ENCODE results near the gene DOCK4. TPM values are rescaled to one million over a fixed set of nuclear protein-coding genes. Genes with fewer than 3 reads are reported as not detected.

DOCK4 gene
- polyA plus RNA-seq, 1 donor from 2014 or later = not detected

DNA sequence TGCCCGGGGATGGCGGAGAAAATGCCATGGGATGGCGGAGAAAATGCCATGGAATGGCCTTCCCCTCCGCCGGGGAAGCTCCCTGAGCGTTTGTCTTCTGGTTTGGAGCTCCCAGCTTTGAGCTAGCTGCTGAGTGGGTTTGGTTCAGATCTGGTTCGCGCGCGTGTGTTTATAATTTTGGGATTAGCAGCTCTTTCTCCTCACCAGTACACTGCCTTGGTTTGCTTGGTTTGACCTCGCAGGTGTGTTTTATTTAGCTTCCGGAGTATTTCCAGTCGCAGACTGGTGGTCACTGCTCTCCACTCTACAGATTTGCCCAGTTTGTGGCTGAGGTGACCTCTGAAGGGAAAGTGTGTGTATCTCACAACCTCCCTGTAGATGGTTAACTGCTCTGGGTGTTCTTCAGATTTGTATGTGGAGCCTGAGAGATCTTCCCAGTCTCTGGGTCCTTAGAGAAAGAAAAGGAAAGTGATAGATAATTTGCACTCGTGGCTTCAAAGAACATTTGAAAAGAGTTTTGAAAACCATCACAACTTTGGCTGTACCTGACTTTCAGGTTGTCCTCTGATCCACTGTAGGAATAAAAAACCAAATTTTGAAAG lies 893 bp upstream of the DOCK4 start:
- Mint-ChIP-seq H3K27me3 (peaks cover 19% of the 10 kb centered on the region), H3K4me3 (peak overlapping the region; percentile 88 to 97 (median 94)), H3K27ac (peak overlapping the region; percentile 69 to 92 (median 90)), H3K36me3 (no peaks in the 10 kb centered on the region), H3K9me3 (no peaks in the 10 kb centered on the region), H3K4me1 (peaks cover 21 to 33% (median 32%) of the 10 kb centered on the region in 3 donors)

- no peaks in the 10 kb centered on the region for H3K9me3 Mint-ChIP-seq
- peak overlapping the region in 2 of 3 donors; percentile 16 to 91 for H3K27ac Mint-ChIP-seq
- H3K4me1 Mint-ChIP-seq = peaks cover 21 to 27% (median 21%) of the 10 kb centered on the region in 3 donors
- no peaks in the 10 kb centered on the region for H3K36me3 Mint-ChIP-seq
- peak overlapping the region; percentile 88 to 97 (median 94) for H3K4me3 Mint-ChIP-seq
- H3K27me3 Mint-ChIP-seq = peaks cover 31% of the 10 kb centered on the region
Observed at GRCh38 chr7:112205343-112206237, 609 bp downstream of the DOCK4 start.

DNA sequence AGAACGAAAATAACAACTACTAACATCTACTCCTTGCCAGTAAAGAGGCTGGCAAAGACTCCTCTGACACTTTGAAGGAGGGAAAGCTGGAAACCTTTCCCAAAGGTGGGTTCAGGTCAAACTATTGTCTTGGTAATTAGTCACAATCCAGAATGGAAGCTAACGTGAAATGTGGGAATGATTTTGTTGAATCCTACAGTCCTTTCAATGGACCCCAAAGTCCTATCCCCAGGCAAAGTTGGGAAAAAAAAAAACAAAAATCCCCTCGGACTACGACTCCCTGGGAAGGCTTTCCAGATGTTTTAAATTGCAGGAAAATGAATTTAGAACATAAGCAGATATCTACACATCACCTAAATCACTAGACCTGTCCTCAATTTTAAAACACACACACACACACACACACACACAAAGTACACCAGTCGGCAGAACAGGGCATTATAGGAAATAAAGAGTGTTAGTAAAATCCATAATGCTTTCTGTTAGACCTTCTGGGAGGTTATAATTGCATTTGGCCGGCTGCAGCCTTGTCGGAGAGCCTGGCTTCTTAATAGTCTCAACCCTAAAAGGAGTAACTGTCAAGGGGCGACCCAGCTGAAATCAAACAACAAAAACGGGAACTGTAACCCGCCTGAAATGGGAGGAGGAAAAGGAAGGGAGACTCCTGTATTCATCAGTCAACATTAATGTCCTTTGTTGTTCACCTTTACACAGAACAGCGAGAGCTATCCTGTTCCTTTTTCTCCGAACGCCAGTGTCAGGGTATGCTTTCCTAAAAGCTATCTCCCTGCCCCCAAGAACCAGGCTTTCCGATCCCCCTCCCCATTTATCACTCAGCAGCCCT lies 1.5 kb downstream of the DOCK4 start:
- H3K27ac Mint-ChIP-seq = peak overlapping the region in 2 of 3 donors; percentile 87 to 91
- H3K27me3 Mint-ChIP-seq = peaks cover 31% of the 10 kb centered on the region

GRCh38 chr7:112203365-112203739 lies 2.8 kb downstream of the DOCK4 start:
- no peak overlapping the region for H3K27ac Mint-ChIP-seq
- H3K4me3 Mint-ChIP-seq = peak overlapping the region in 1 of 4 donors; percentile 92
- H3K9me3 Mint-ChIP-seq = no peaks in the 10 kb centered on the region
- no peaks in the 10 kb centered on the region for H3K36me3 Mint-ChIP-seq
- H3K4me1 Mint-ChIP-seq = peaks cover 21 to 25% (median 21%) of the 10 kb centered on the region in 3 donors
- H3K27me3 Mint-ChIP-seq = peaks cover 36% of the 10 kb centered on the region

More for the DNA sequence above, 1.5 kb downstream of the DOCK4 start:
- peaks cover 21 to 27% (median 21%) of the 10 kb centered on the region in 3 donors for H3K4me1 Mint-ChIP-seq
- no peaks in the 10 kb centered on the region for H3K36me3 Mint-ChIP-seq
- peak overlapping the region; percentile 88 to 97 (median 94) for H3K4me3 Mint-ChIP-seq
- H3K9me3 Mint-ChIP-seq = no peaks in the 10 kb centered on the region

DNA sequence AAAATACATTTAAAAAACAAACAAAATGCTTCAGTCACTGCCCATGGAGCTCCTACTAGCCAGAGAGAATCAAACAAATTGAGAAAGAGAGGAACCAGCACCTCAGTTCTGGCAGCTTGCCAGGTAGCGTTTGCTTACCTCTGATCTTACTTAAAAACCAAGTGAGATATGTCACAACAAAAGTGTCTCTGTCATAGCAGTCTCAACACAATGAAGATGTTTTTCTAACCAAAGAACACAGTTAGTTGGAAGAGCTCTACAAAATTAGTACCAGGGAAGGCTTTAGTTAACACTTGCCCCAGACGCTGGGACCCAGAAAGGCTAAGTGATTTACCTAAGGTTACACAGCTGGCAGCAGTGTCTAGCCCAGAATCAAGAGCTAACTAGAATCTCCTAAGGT lies 3.4 kb downstream of the DOCK4 start:
- Mint-ChIP-seq H3K27me3 (peaks cover 37% of the 10 kb centered on the region), H3K36me3 (no peaks in the 10 kb centered on the region), H3K27ac (no peak overlapping the region)

DNA sequence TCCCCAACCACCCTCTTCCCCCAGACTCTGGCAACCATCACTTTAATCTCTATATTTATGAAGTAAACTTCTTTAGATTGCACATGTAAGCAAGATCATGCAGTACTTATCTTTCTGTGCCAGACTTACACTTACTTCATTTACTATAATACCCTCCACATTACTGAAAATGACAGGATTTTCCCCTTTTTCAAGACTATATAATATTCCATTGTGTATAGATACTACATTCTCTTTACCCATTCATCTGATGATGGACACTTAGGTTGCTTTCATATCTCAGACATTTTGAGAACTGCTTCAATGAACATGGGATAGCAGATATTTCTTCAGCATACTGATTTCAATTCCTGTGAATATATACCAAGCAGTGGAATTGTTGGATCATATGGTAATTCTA lies 4.4 kb downstream of the DOCK4 start:
- peaks cover 37% of the 10 kb centered on the region for H3K27me3 Mint-ChIP-seq
- H3K4me1 Mint-ChIP-seq = peaks cover 16 to 20% (median 17%) of the 10 kb centered on the region in 3 donors
- H3K27ac Mint-ChIP-seq = no peak overlapping the region
- no peaks in the 10 kb centered on the region for H3K36me3 Mint-ChIP-seq
- no peaks in the 10 kb centered on the region for H3K9me3 Mint-ChIP-seq
- no peak overlapping the region for H3K4me3 Mint-ChIP-seq

More for the DNA sequence above, 3.4 kb downstream of the DOCK4 start:
- Mint-ChIP-seq H3K4me3 (peak overlapping the region in 1 of 4 donors; percentile 48), H3K9me3 (no peaks in the 10 kb centered on the region), H3K4me1 (peaks cover 19 to 25% (median 21%) of the 10 kb centered on the region in 3 donors)

GRCh38 chr7:112201411-112201810 lies 4.8 kb downstream of the DOCK4 start:
- H3K27ac Mint-ChIP-seq = no peak overlapping the region
- H3K36me3 Mint-ChIP-seq = no peaks in the 10 kb centered on the region
- H3K4me1 Mint-ChIP-seq = peaks cover 16 to 17% (median 16%) of the 10 kb centered on the region in 3 donors
- H3K27me3 Mint-ChIP-seq = peaks cover 37% of the 10 kb centered on the region
- H3K4me3 Mint-ChIP-seq = no peak overlapping the region
- no peaks in the 10 kb centered on the region for H3K9me3 Mint-ChIP-seq

DNA sequence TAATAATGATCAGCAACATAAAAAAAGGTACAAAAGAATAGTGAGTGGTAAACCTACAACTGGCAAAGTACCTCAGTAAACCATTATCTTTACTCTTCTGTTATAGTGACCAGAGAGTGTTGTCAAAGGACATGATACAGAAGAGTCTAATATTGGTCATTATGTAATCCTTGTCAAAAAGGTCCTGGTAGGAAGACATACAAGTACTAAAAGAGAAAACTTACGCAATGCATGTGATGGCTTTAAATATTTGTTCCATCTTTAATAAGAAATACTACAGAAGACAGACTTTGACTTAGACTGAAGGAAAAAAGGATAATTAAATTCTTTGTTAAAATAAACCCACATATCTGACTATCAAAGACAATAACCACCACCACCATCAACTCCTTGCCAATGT lies 6.5 kb downstream of the DOCK4 start:
- Mint-ChIP-seq H3K4me3 (no peak overlapping the region), H3K27ac (no peak overlapping the region), H3K36me3 (no peaks in the 10 kb centered on the region), H3K4me1 (peaks cover 9 to 12% (median 11%) of the 10 kb centered on the region in 3 donors), H3K9me3 (no peaks in the 10 kb centered on the region), H3K27me3 (peaks cover 33% of the 10 kb centered on the region)

GRCh38 chr7:112199035-112199655 lies 7.1 kb downstream of the DOCK4 start:
- H3K36me3 Mint-ChIP-seq = no peaks in the 10 kb centered on the region
- H3K4me3 Mint-ChIP-seq = no peak overlapping the region
- no peaks in the 10 kb centered on the region for H3K9me3 Mint-ChIP-seq
- H3K4me1 Mint-ChIP-seq = peaks cover 4 to 9% (median 6%) of the 10 kb centered on the region in 3 donors
- no peak overlapping the region for H3K27ac Mint-ChIP-seq
- H3K27me3 Mint-ChIP-seq = peaks cover 30% of the 10 kb centered on the region

DNA sequence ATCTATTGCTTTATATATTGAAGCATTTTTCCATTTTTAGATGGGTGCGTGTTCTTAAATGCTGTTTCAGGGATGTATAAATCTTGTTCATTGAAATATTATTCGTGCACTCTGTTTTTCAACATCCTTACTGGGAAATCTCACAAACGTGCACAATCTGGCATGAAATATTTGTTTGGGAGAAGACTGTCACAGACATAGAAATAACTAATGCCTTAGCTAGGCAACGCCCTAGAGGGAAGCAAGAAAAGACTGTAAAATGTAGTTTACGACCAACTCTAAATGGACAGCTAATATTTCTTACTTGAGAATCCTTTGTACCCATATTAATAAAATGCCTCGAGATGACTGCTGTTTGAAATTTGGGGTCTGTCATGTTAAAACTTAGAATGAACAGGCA lies 8.9 kb downstream of the DOCK4 start:
- Mint-ChIP-seq H3K27me3 (peaks cover 18% of the 10 kb centered on the region), H3K4me3 (no peak overlapping the region), H3K27ac (no peak overlapping the region), H3K36me3 (no peaks in the 10 kb centered on the region), H3K4me1 (peaks cover 0 to 1% (median 0%) of the 10 kb centered on the region in 3 donors), H3K9me3 (peaks cover 0 to 5% (median 3%) of the 10 kb centered on the region in 3 donors)

GRCh38 chr7:112195717-112196116 lies 10.5 kb downstream of the DOCK4 start:
- H3K4me1 Mint-ChIP-seq = peaks cover 0 to 1% (median 0%) of the 10 kb centered on the region in 3 donors
- H3K27me3 Mint-ChIP-seq = peaks cover 9% of the 10 kb centered on the region
- no peaks in the 10 kb centered on the region for H3K36me3 Mint-ChIP-seq
- no peak overlapping the region for H3K27ac Mint-ChIP-seq
- H3K9me3 Mint-ChIP-seq = peaks cover 0 to 5% (median 3%) of the 10 kb centered on the region in 3 donors
- no peak overlapping the region for H3K4me3 Mint-ChIP-seq

DNA sequence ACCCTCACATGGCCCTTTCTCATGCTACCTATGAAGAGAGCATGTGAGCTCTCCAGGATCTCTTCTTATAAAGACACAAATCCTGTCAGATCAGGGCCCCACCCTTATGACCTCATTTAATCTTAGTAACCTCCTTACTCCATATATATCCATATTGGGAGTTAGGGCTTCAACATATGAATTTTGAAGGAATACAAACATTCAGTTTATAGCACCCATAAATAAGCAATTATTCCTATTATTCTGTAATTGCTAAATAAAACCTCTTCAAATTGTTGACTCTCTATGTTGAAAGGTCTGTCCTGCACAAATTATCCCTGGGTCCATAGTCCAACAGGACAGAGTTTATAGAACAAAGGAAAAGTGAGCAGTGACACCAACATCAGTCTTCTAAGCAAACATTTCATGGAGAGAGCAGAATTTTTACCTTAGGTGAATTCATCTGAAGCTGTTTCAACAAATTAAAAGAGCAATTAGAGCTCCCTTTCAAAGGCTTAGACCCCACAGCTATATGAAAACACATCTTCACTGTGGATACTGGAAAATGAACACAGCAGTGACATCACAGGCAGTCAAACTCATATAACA lies 12.2 kb downstream of the DOCK4 start:
- Mint-ChIP-seq H3K4me1 (peaks cover 0 to 1% (median 0%) of the 10 kb centered on the region in 3 donors), H3K9me3 (peaks cover 0 to 5% (median 3%) of the 10 kb centered on the region in 3 donors), H3K36me3 (no peaks in the 10 kb centered on the region), H3K27ac (no peak overlapping the region), H3K27me3 (peaks cover 12% of the 10 kb centered on the region), H3K4me3 (no peak overlapping the region)

GRCh38 chr7:112192236-112193154 lies 13.7 kb downstream of the DOCK4 start:
- Mint-ChIP-seq H3K36me3 (no peaks in the 10 kb centered on the region), H3K27ac (no peak overlapping the region), H3K4me3 (no peak overlapping the region), H3K9me3 (peaks cover 0 to 5% (median 3%) of the 10 kb centered on the region in 3 donors), H3K4me1 (no peaks in the 10 kb centered on the region), H3K27me3 (peaks cover 9% of the 10 kb centered on the region)
